Mesothelial cell of epicardium (in vitro differentiated cells): ENCODE data around the gene ENTPD1. TPM values are rescaled to one million over a fixed set of nuclear protein-coding genes. Genes with fewer than 3 reads are reported as not detected.

Experiments used
- DNase-seq, 2 experiments: peaks; one replicate each; pipeline ENCODE4 v3.0.0; 2021; ENCODE audit warnings: low spot score in 2 of 2; ENCODE audit not compliant: unreplicated experiment in 2 of 2
- H3K27ac Mint-ChIP-seq: 2 replicates; pipeline ENCODE4 v1.8.0; 2021; ENCODE audit warnings: mixed read lengths
- H3K27me3 Mint-ChIP-seq: 2 replicates; pipeline ENCODE4 v1.8.0; 2021; ENCODE audit warnings: low read depth, mixed read lengths
- H3K36me3 Mint-ChIP-seq: 2 replicates; pipeline ENCODE4 v1.8.0; 2021; ENCODE audit warnings: mixed read lengths
- H3K4me1 Mint-ChIP-seq: 2 replicates; pipeline ENCODE4 v1.8.0; 2021; ENCODE audit warnings: mixed read lengths
- H3K4me3 Mint-ChIP-seq: 2 replicates; pipeline ENCODE4 v1.8.0; 2021; ENCODE audit warnings: mild to moderate bottlenecking, moderate library complexity, mixed read lengths
- H3K9me3 Mint-ChIP-seq: 2 replicates; pipeline ENCODE4 v1.8.0; 2021; ENCODE audit warnings: mixed read lengths
- CTCF ChIP-seq: fragments of 200-600 bp; sonication (generic); IDR thresholded peaks from one replicate; pipeline ENCODE4 v1.5.0; 2021; ENCODE audit warnings: antibody characterized with exemption; ENCODE audit not compliant: unreplicated experiment
- total RNA-seq: library from RNA; stranded (reverse); gene quantifications from 3 replicates; pipeline ENCODE4 v1.2.1, GENCODE V29; 2021

The ENTPD1 gene
- total RNA-seq, 1 donor from 2014 or later: 1.1 TPM

- no peak for DNase-seq
- TF ChIP-seq CTCF: no peak
- Mint-ChIP-seq H3K27me3 (peaks cover 37% of the 10 kb centered on the region), H3K9me3 (peaks cover 2% of the 10 kb centered on the region), H3K4me3 (no peak overlapping the region), H3K36me3 (no peaks in the 10 kb centered on the region), H3K4me1 (no peaks in the 10 kb centered on the region), H3K27ac (no peak overlapping the region)
Measured at GRCh38 chr10:95783741-95784140, 27.8 kb downstream of the ENTPD1 start.

GRCh38 chr10:95784279-95784913 is 28.4 kb downstream of the ENTPD1 start:
- Mint-ChIP-seq H3K9me3 (no peaks in the 10 kb centered on the region), H3K4me1 (no peaks in the 10 kb centered on the region), H3K36me3 (no peaks in the 10 kb centered on the region), H3K4me3 (no peak overlapping the region), H3K27ac (no peak overlapping the region), H3K27me3 (peaks cover 37% of the 10 kb centered on the region)
- no peak for TF ChIP-seq CTCF
- no peak for DNase-seq

GRCh38 chr10:95785317-95785716 is 29.4 kb downstream of the ENTPD1 start:
- Mint-ChIP-seq H3K27me3 (peaks cover 40% of the 10 kb centered on the region), H3K27ac (no peak overlapping the region), H3K4me3 (no peak overlapping the region), H3K36me3 (no peaks in the 10 kb centered on the region), H3K9me3 (no peaks in the 10 kb centered on the region), H3K4me1 (no peaks in the 10 kb centered on the region)
- DNase-seq: no peak
- TF ChIP-seq CTCF: no peak

- TF ChIP-seq CTCF: no peak
- Mint-ChIP-seq H3K27ac (no peak overlapping the region), H3K4me1 (no peaks in the 10 kb centered on the region), H3K27me3 (peaks cover 37% of the 10 kb centered on the region), H3K9me3 (no peaks in the 10 kb centered on the region), H3K4me3 (no peak overlapping the region), H3K36me3 (no peaks in the 10 kb centered on the region)
- DNase-seq: no peak
Measured at GRCh38 chr10:95785942-95786669, 30.1 kb downstream of the ENTPD1 start.

GRCh38 chr10:95787447-95787846 is 31.5 kb downstream of the ENTPD1 start:
- Mint-ChIP-seq H3K4me1 (no peaks in the 10 kb centered on the region), H3K4me3 (no peak overlapping the region), H3K27me3 (peaks cover 36% of the 10 kb centered on the region), H3K9me3 (no peaks in the 10 kb centered on the region), H3K27ac (no peak overlapping the region), H3K36me3 (no peaks in the 10 kb centered on the region)
- DNase-seq: no peak
- TF ChIP-seq CTCF: no peak
